ENCODE measurements around the gene A2M.

The A2M gene

GRCh38 chr12:9120487-9121184, 4.9 kb upstream of the A2M start:
- no peak for DNase-seq

- peak; percentile 73 for DNase-seq
Measured at GRCh38 chr12:9118158-9118557, 2.4 kb upstream of the A2M start.

GRCh38 chr12:9114946-9115345, 773 bp downstream of the A2M start:
- no peak for DNase-seq

- DNase-seq, result no peak
Measured at GRCh38 chr12:9113987-9114309, 1.8 kb downstream of the A2M start.

- no peak for DNase-seq
Measured at GRCh38 chr12:9113296-9113986, 2.3 kb downstream of the A2M start.

- DNase-seq, result no peak
Measured at GRCh38 chr12:9112076-9112853, 3.5 kb downstream of the A2M start.

- DNase-seq, result no peak
Measured at GRCh38 chr12:9111525-9111924, 4.2 kb downstream of the A2M start.

- DNase-seq, result no peak
Measured at GRCh38 chr12:9109737-9110491, 5.8 kb downstream of the A2M start.

GRCh38 chr12:9109213-9109522, 6.6 kb downstream of the A2M start:
- no peak for DNase-seq

GRCh38 chr12:9108504-9109212, 7.1 kb downstream of the A2M start:
- no peak for DNase-seq

GRCh38 chr12:9107542-9107873, 8.2 kb downstream of the A2M start:
- no peak for DNase-seq

- no peak for DNase-seq
Measured at GRCh38 chr12:9106610-9107541, 8.8 kb downstream of the A2M start.

GRCh38 chr12:9106067-9106466, 9.7 kb downstream of the A2M start:
- no peak for DNase-seq

- no peak for DNase-seq
Measured at GRCh38 chr12:9104767-9105423, 10.8 kb downstream of the A2M start.

- DNase-seq, result no peak
Measured at GRCh38 chr12:9104087-9104486, 11.6 kb downstream of the A2M start.

- no peak for DNase-seq
Measured at GRCh38 chr12:9103050-9103849, 12.5 kb downstream of the A2M start.

GRCh38 chr12:9101018-9101687, 14.6 kb downstream of the A2M start:
- no peak for DNase-seq

GRCh38 chr12:9099552-9100190, 16.0 kb downstream of the A2M start:
- no peak for DNase-seq

- DNase-seq, result no peak
Measured at GRCh38 chr12:9098463-9099026, 17.2 kb downstream of the A2M start.
